ENCODE data around the gene SLX4.

Gene SLX4

GRCh38 chr16:3640632-3641501, 29.5 kb upstream of the SLX4 start:
- Histone ChIP-seq H3K27me3 (ENCODE audit: control insufficient read depth, insufficient read depth, low read length) (no peaks in the 10 kb centered on the region), H3K9me3 (ENCODE audit: control insufficient read depth, insufficient read depth, low read length) (no peaks in the 10 kb centered on the region), H3K4me3 (ENCODE audit: low read length) (no peak overlapping the region), H3K27ac (ENCODE audit: low read length) (no peak overlapping the region), H3K36me3 (ENCODE audit: control insufficient read depth, insufficient read depth, low read length) (peaks cover 2% of the 10 kb centered on the region; the same call in 1 of the 2 replicates), H3K4me1 (ENCODE audit: control insufficient read depth, insufficient read depth, low read length) (peaks cover 10% of the 10 kb centered on the region)
- no CpG with 5 or more reads among the region's 17 CpGs for WGBS (ENCODE audit: insufficient coverage, insufficient read length)
- no peak for DNase-seq (ENCODE audit: low read depth, low spot score)

GRCh38 chr16:3640207-3640606, 28.8 kb upstream of the SLX4 start:
- Histone ChIP-seq H3K4me3 (ENCODE audit: low read length) (no peak overlapping the region), H3K36me3 (ENCODE audit: control insufficient read depth, insufficient read depth, low read length) (peaks cover 2% of the 10 kb centered on the region; the same call in 1 of the 2 replicates), H3K4me1 (ENCODE audit: control insufficient read depth, insufficient read depth, low read length) (peaks cover 4% of the 10 kb centered on the region), H3K27me3 (ENCODE audit: control insufficient read depth, insufficient read depth, low read length) (no peaks in the 10 kb centered on the region), H3K9me3 (ENCODE audit: control insufficient read depth, insufficient read depth, low read length) (no peaks in the 10 kb centered on the region), H3K27ac (ENCODE audit: low read length) (no peak overlapping the region)
- DNase-seq (ENCODE audit: low read depth, low spot score): no peak
- no CpG with 5 or more reads among the region's 3 CpGs for WGBS (ENCODE audit: insufficient coverage, insufficient read length)

GRCh38 chr16:3638916-3639644, 27.7 kb upstream of the SLX4 start:
- Histone ChIP-seq H3K36me3 (ENCODE audit: control insufficient read depth, insufficient read depth, low read length) (peaks cover 2% of the 10 kb centered on the region; the same call in 1 of the 2 replicates), H3K27ac (ENCODE audit: low read length) (no peak overlapping the region), H3K9me3 (ENCODE audit: control insufficient read depth, insufficient read depth, low read length) (no peaks in the 10 kb centered on the region), H3K27me3 (ENCODE audit: control insufficient read depth, insufficient read depth, low read length) (no peaks in the 10 kb centered on the region), H3K4me1 (ENCODE audit: control insufficient read depth, insufficient read depth, low read length) (peaks cover 2% of the 10 kb centered on the region), H3K4me3 (ENCODE audit: low read length) (no peak overlapping the region)
- no peak for DNase-seq (ENCODE audit: low read depth, low spot score)
- WGBS (ENCODE audit: insufficient coverage, insufficient read length): no CpG with 5 or more reads among the region's 13 CpGs

- Histone ChIP-seq H3K27me3 (ENCODE audit: control insufficient read depth, insufficient read depth, low read length) (no peaks in the 10 kb centered on the region), H3K27ac (ENCODE audit: low read length) (no peak overlapping the region), H3K4me3 (ENCODE audit: low read length) (no peak overlapping the region), H3K4me1 (ENCODE audit: control insufficient read depth, insufficient read depth, low read length) (peaks cover 2% of the 10 kb centered on the region), H3K36me3 (ENCODE audit: control insufficient read depth, insufficient read depth, low read length) (peaks cover 2% of the 10 kb centered on the region; the same call in 1 of the 2 replicates), H3K9me3 (ENCODE audit: control insufficient read depth, insufficient read depth, low read length) (no peaks in the 10 kb centered on the region)
- DNase-seq (ENCODE audit: low read depth, low spot score): no peak
- no CpG with 5 or more reads among the region's 3 CpGs for WGBS (ENCODE audit: insufficient coverage, insufficient read length)
Observed at GRCh38 chr16:3637371-3637923, 26.0 kb upstream of the SLX4 start.

GRCh38 chr16:3625911-3626732, 14.7 kb upstream of the SLX4 start:
- Histone ChIP-seq H3K27ac (ENCODE audit: low read length) (no peak overlapping the region), H3K27me3 (ENCODE audit: control insufficient read depth, insufficient read depth, low read length) (no peaks in the 10 kb centered on the region), H3K4me3 (ENCODE audit: low read length) (no peak overlapping the region), H3K4me1 (ENCODE audit: control insufficient read depth, insufficient read depth, low read length) (peaks cover 1% of the 10 kb centered on the region; the same call in 1 of the 2 replicates), H3K36me3 (ENCODE audit: control insufficient read depth, insufficient read depth, low read length) (no peaks in the 10 kb centered on the region), H3K9me3 (ENCODE audit: control insufficient read depth, insufficient read depth, low read length) (no peaks in the 10 kb centered on the region)
- DNase-seq (ENCODE audit: low read depth, low spot score): no peak
- no CpG with 5 or more reads among the region's 4 CpGs for WGBS (ENCODE audit: insufficient coverage, insufficient read length)

GRCh38 chr16:3625331-3625730, 13.9 kb upstream of the SLX4 start:
- H3K27me3 ChIP-seq (ENCODE audit: control insufficient read depth, insufficient read depth, low read length): no peaks in the 10 kb centered on the region
- no peak for DNase-seq (ENCODE audit: low read depth, low spot score)
- no peak overlapping the region for H3K27ac ChIP-seq (ENCODE audit: low read length)
- no peaks in the 10 kb centered on the region for H3K9me3 ChIP-seq (ENCODE audit: control insufficient read depth, insufficient read depth, low read length)
- peaks cover 1% of the 10 kb centered on the region; the same call in 1 of the 2 replicates for H3K4me1 ChIP-seq (ENCODE audit: control insufficient read depth, insufficient read depth, low read length)
- no peak overlapping the region for H3K4me3 ChIP-seq (ENCODE audit: low read length)
- no peaks in the 10 kb centered on the region for H3K36me3 ChIP-seq (ENCODE audit: control insufficient read depth, insufficient read depth, low read length)
- WGBS (ENCODE audit: insufficient coverage, insufficient read length): no CpG with 5 or more reads among the region's 5 CpGs

GRCh38 chr16:3623642-3624041, 12.2 kb upstream of the SLX4 start:
- Histone ChIP-seq H3K27ac (ENCODE audit: low read length) (no peak overlapping the region), H3K9me3 (ENCODE audit: control insufficient read depth, insufficient read depth, low read length) (no peaks in the 10 kb centered on the region), H3K4me1 (ENCODE audit: control insufficient read depth, insufficient read depth, low read length) (peaks cover 1% of the 10 kb centered on the region; the same call in 1 of the 2 replicates), H3K4me3 (ENCODE audit: low read length) (no peak overlapping the region), H3K36me3 (ENCODE audit: control insufficient read depth, insufficient read depth, low read length) (no peaks in the 10 kb centered on the region), H3K27me3 (ENCODE audit: control insufficient read depth, insufficient read depth, low read length) (no peaks in the 10 kb centered on the region)
- no peak for DNase-seq (ENCODE audit: low read depth, low spot score)
- WGBS (ENCODE audit: insufficient coverage, insufficient read length): no CpG with 5 or more reads among the region's 3 CpGs

- Histone ChIP-seq H3K36me3 (ENCODE audit: control insufficient read depth, insufficient read depth, low read length) (no peaks in the 10 kb centered on the region), H3K4me3 (ENCODE audit: low read length) (no peak overlapping the region), H3K9me3 (ENCODE audit: control insufficient read depth, insufficient read depth, low read length) (no peaks in the 10 kb centered on the region), H3K27me3 (ENCODE audit: control insufficient read depth, insufficient read depth, low read length) (no peaks in the 10 kb centered on the region), H3K27ac (ENCODE audit: low read length) (no peak overlapping the region), H3K4me1 (ENCODE audit: control insufficient read depth, insufficient read depth, low read length) (no peaks in the 10 kb centered on the region)
- WGBS (ENCODE audit: insufficient coverage, insufficient read length): no CpG with 5 or more reads among the region's 3 CpGs
- no peak for DNase-seq (ENCODE audit: low read depth, low spot score)
Observed at GRCh38 chr16:3618769-3619141, 7.3 kb upstream of the SLX4 start.

GRCh38 chr16:3612510-3613466, 1.4 kb upstream of the SLX4 start:
- Histone ChIP-seq H3K27me3 (ENCODE audit: control insufficient read depth, insufficient read depth, low read length) (no peaks in the 10 kb centered on the region), H3K4me1 (ENCODE audit: control insufficient read depth, insufficient read depth, low read length) (peaks cover 1% of the 10 kb centered on the region; the same call in 1 of the 2 replicates), H3K36me3 (ENCODE audit: control insufficient read depth, insufficient read depth, low read length) (no peaks in the 10 kb centered on the region), H3K9me3 (ENCODE audit: control insufficient read depth, insufficient read depth, low read length) (no peaks in the 10 kb centered on the region), H3K27ac (ENCODE audit: low read length) (no peak overlapping the region), H3K4me3 (ENCODE audit: low read length) (no peak overlapping the region)
- WGBS (ENCODE audit: insufficient coverage, insufficient read length): no CpG with 5 or more reads among the region's 34 CpGs
- no peak for DNase-seq (ENCODE audit: low read depth, low spot score)

Measured in iPS DF 6.9 (cell line).